Nephron progenitor cell (in vitro differentiated cells): ENCODE measurements around the gene RPTOR.
A peak's percentile ranks its signal among the peaks of the same experiment; 100 is the strongest.

ENCODE experiments used
- DNase-seq: peaks from one replicate; pipeline ENCODE4 v3.0.0; 2021
- H3K27ac Mint-ChIP-seq: 2 replicates; pipeline ENCODE4 v1.8.0; 2021; ENCODE audit warnings: mild to moderate bottlenecking, moderate library complexity, mixed read lengths
- H3K27me3 Mint-ChIP-seq: 2 replicates; pipeline ENCODE4 v1.8.0; 2021; ENCODE audit warnings: mild to moderate bottlenecking, low read depth, mixed read lengths; ENCODE audit not compliant: poor library complexity
- H3K36me3 Mint-ChIP-seq: 2 replicates; pipeline ENCODE4 v1.8.0; 2021; ENCODE audit warnings: low read depth, mixed read lengths
- H3K4me1 Mint-ChIP-seq: 2 replicates; pipeline ENCODE4 v1.8.0; 2021; ENCODE audit warnings: mixed read lengths
- H3K4me3 Mint-ChIP-seq: 2 replicates; pipeline ENCODE4 v1.8.0; 2021; ENCODE audit warnings: mild to moderate bottlenecking, moderate library complexity, mixed read lengths
- H3K9me3 Mint-ChIP-seq: 2 replicates; pipeline ENCODE4 v1.8.0; 2021; ENCODE audit warnings: mild to moderate bottlenecking, moderate library complexity, mixed read lengths
- CTCF ChIP-seq: fragments of 200-600 bp; sonication (generic); IDR thresholded peaks from 2 replicates; pipeline ENCODE4 v1.5.0; 2021; ENCODE audit warnings: antibody characterized with exemption

Gene RPTOR

DNA sequence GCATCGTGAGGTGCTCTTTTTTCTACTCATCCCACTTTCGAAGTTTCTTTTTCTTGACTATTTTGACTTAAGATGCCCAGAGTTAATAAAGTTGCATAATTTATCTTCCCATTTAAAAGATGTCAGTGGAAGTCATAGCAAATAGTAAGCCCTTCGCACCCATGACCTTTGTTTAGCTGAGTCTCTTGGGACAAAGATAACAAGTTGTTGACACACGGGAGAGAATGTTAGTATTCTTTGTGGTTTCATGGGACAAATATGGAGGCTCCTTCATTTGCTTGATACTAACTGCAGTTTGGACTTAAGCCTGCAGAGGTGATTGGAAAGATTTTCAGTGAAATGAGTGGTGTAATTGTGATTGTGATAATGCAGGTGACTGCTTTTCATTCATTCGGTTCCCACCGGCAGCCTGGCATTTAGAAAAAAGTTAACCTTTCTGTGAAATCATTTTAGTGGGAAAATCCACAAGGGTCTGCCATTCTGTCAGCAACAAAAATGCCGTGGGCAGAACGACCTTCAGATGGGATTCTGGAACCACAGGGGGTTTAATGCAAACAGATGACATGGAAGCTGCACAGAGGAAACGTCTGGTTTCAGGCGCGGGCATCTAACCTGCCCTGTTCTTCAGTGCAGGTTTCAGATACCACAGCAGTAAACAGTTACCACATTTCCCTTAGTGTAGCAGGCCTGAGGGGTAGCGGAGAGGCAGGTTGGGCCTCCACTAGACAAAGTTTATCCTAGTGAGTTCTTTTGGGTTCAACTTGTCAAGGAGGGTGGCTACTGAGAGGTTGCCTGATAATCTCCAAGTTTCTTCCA is 123.0 kb downstream of the RPTOR start:
- no peak for TF ChIP-seq CTCF
- no peak overlapping the region for H3K4me3 Mint-ChIP-seq
- H3K4me1 Mint-ChIP-seq: peaks cover 82% of the 10 kb centered on the region
- DNase-seq: no peak
- H3K27ac Mint-ChIP-seq: no peak overlapping the region
- peaks cover 36% of the 10 kb centered on the region for H3K36me3 Mint-ChIP-seq
- no peaks in the 10 kb centered on the region for H3K27me3 Mint-ChIP-seq
- peaks cover 15% of the 10 kb centered on the region for H3K9me3 Mint-ChIP-seq

DNA sequence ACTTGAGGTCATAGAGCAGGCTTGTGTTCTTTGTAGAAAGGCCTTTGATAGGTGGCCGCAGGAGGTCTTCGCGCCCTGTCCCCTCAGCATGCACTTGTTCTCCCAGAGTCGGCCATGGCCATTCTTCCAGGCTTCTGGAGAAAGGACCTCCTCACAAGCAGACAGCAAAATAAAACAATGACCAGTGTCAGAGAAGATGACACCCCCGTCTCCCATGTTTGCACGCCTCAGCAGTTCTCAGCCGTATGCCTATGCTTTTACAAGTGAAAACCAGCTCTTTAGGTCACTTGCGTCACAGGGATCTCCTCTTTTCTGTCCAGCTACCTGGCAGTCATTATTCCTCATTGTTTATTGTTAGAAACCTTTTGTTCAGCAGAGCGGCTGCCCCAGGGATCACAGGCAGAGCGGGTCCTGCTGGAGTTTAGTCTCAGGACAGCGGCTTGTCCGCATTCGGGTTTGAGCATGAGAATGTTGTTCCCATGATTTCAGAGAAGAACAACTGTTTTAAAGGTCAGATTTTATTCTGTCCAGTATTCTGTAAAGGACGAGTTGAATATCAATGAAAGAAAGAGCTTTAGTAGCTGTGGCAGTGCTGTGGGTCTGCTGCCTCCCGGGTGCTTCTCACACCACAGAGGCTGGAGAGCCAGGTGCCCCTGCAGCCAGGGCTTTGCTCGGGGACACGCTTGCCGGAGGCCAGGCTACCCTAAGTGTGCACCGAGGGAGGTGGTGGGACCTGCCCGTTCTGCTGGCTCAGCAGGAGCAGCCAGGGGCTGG is 123.9 kb downstream of the RPTOR start:
- no peak for DNase-seq
- Mint-ChIP-seq H3K27me3 (no peaks in the 10 kb centered on the region), H3K9me3 (peaks cover 15% of the 10 kb centered on the region), H3K36me3 (peaks cover 36% of the 10 kb centered on the region), H3K4me3 (peak overlapping the region; percentile 14), H3K27ac (peak overlapping the region; percentile 15), H3K4me1 (peaks cover 81% of the 10 kb centered on the region)
- no peak for TF ChIP-seq CTCF

DNA sequence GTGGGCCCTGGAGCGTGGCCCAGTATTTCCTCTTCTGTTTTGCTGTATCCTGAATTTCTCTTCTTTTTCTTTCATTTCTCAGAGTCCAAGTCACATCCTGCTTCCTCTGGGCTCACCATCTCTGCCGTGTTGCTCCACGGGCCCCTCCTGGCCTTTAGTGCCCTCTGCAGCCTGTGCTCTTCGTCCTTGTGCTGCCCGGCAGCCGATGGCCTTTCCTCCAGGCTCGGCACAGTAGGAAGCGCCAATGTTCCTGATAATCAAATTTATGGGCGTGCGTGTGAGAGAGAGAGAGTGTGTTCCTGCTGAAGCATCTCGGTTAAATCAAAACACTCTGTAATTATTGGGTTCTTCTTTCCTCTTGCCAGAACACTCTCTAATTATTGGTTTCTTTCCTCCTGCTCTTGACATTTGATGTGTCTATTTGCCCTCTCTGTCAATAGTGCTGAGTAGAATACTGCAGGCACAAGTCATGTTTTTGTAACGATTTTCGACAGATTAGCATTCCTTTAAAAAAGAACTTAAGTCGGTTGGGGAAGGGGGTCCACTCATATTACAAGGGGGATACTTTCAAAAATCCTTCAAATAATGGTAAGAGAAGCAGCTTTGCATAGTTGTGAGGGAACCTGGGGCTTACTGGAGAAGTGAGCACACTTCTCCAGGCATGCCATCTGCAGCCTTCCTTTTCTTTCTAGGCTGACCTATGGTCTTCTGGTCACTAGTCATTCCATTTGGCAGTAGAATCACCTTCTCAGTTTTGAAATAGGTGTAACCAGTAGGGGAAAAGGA is 126.6 kb downstream of the RPTOR start:
- peaks cover 33% of the 10 kb centered on the region for H3K36me3 Mint-ChIP-seq
- peaks cover 72% of the 10 kb centered on the region for H3K4me1 Mint-ChIP-seq
- TF ChIP-seq CTCF: no peak
- peaks cover 15% of the 10 kb centered on the region for H3K9me3 Mint-ChIP-seq
- H3K27ac Mint-ChIP-seq: peak overlapping the region; percentile 96
- DNase-seq: no peak
- no peaks in the 10 kb centered on the region for H3K27me3 Mint-ChIP-seq
- no peak overlapping the region for H3K4me3 Mint-ChIP-seq

DNA sequence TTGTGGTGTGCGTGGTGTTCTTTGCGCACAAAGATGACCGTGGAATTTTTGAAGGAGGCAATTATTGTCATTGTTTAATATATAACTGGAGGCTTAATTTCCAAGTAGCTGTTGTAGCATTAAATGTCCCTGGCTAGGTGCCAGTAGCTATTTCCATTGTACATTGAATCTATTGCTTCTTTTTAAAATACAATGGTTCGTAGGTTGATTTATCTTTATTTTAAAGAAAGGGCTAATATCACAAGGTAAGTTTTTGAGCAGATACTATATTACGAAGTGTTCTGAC is 127.1 kb downstream of the RPTOR start:
- TF ChIP-seq CTCF: no peak
- no peak for DNase-seq
- peaks cover 32% of the 10 kb centered on the region for H3K36me3 Mint-ChIP-seq
- no peak overlapping the region for H3K4me3 Mint-ChIP-seq
- H3K9me3 Mint-ChIP-seq: peaks cover 15% of the 10 kb centered on the region
- H3K27me3 Mint-ChIP-seq: no peaks in the 10 kb centered on the region
- H3K27ac Mint-ChIP-seq: no peak overlapping the region
- peaks cover 71% of the 10 kb centered on the region for H3K4me1 Mint-ChIP-seq

- no peak for DNase-seq
- TF ChIP-seq CTCF: no peak
- H3K27me3 Mint-ChIP-seq: no peaks in the 10 kb centered on the region
- no peak overlapping the region for H3K4me3 Mint-ChIP-seq
- peaks cover 25% of the 10 kb centered on the region for H3K36me3 Mint-ChIP-seq
- H3K9me3 Mint-ChIP-seq: peaks cover 15% of the 10 kb centered on the region
- peak overlapping the region; percentile 9 for H3K27ac Mint-ChIP-seq
- H3K4me1 Mint-ChIP-seq: peaks cover 69% of the 10 kb centered on the region
Measured at GRCh38 chr17:80673152-80673920, 128.7 kb downstream of the RPTOR start.
